PC-3 (cell line): Measurements from ENCODE around the gene CEP120.

Experiments used
- CTCF ChIP-seq: fragments of 300-600 bp; sonication (generic); conservative IDR thresholded peaks from 2 replicates; pipeline ENCODE4 v1.5.1; 2017; ENCODE audit warnings: antibody characterized with exemption, low read depth, mild to moderate bottlenecking, low read length
- EZH2 ChIP-seq: fragments of 300-600 bp; sonication (generic); IDR thresholded peaks from one replicate; pipeline ENCODE4 v1.6.1; 2017; ENCODE audit warnings: antibody characterized with exemption, mild to moderate bottlenecking, low read length; ENCODE audit not compliant: unreplicated experiment

- TF ChIP-seq CTCF (no peak), EZH2 (no peak)
These were observed 31.2 kb upstream of the CEP120 start for GRCh38 chr5:123454259-123454911.
